NCI-H2029 (cell line): ENCODE measurements around the gene NADK2.
"Not testable (repeated sequence)": the region's sequence is repeated elsewhere in the genome, so short reads cannot be mapped to it uniquely, and the experiment has no call there.

Experiments
- DNase-seq: peaks from one replicate; lab custom pipeline; 2025; lab: John Stamatoyannopoulos, UW

NADK2 gene, protein sequence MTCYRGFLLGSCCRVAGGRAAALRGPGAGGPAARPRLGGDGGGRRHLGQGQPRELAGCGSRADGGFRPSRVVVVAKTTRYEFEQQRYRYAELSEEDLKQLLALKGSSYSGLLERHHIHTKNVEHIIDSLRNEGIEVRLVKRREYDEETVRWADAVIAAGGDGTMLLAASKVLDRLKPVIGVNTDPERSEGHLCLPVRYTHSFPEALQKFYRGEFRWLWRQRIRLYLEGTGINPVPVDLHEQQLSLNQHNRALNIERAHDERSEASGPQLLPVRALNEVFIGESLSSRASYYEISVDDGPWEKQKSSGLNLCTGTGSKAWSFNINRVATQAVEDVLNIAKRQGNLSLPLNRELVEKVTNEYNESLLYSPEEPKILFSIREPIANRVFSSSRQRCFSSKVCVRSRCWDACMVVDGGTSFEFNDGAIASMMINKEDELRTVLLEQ

GRCh38 chr5:36241631-36242533, at the start of gene NADK2:
Gene NADK2 (minus strand): TSS chr5:36241925. CDS start chr5:36241798, 127 bp downstream.
- DNase-seq, result peak; percentile 95

DNA sequence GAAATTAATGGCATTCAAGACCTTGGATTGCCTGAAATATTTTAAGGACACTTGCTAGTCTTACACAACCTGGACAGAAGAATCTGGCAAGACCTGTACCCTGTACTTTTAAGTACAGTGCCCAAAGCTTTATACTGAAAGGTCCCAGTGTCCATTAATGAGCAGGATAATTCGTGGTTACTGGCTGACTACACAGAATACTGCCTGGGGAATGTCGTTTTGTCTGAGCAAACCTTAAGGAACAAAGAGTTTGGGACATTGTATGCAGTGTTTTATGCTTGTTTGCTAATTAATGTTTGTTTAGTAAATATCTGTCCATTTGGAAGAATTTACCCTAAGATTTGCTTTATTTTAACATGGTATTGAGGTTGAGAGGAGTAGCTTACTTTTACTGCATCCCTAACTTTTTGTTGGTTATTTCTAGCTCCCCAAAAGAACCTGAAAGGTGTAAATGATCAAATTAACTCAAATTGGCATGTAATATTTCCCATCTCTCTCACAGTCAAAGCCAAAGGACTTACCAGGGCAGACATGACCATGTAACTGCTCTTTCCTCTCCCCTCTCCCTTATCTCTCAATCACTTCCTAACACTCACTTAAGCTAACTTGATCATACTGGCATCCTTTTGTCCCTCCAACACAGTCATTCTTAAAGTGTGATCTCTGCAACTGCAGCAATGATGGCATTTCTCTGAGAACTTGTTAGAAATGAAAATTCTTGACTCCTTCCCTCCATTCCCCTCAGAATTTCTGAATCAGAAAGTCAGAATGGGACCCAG, 44.3 kb upstream of the NADK2 start:
- DNase-seq, result no peak

DNA sequence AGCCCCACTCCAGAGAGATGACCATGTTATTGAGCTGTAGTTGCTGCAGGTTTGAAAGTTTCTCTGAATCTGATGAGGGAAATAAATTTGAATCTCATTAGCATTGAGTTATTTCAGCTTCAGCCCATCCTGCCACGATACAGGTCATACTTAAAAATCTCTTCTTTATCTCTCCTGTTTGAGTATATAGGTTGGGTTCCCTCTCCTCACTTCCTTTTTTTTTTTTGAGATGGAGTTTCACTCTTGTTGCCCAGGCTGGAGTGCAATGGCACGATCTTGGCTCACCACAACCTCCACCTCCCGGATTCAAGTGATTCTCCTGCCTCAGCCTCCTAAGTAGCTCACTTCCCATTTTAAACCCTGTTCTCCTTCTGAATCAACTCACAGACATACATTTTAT, 42.0 kb upstream of the NADK2 start:
- not testable (repeated sequence) for DNase-seq

DNA sequence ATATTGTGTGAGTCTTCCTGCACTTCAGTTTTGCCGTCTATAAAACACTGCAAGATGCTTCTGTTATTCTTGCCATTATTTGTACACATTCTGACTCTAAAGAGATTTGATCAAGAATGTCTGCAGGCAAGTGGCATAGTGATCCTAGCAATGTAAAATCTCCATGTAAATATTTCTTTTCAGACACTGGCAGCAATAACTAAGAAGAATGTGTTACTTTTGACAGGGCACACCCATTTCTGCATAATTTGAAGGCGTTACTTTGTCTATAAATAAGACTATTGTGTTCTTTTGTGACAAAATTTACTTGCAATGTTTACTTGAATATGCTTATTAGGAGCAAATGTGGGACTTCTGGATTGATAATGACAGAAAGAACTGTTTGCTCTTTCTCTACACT, 39.9 kb upstream of the NADK2 start:
- DNase-seq, result no peak

GRCh38 chr5:36279054-36279698, 37.5 kb upstream of the NADK2 start:
- DNase-seq, result no peak

- DNase-seq, result no peak
These were observed 35.9 kb upstream of the NADK2 start for GRCh38 chr5:36277521-36278176.

DNA sequence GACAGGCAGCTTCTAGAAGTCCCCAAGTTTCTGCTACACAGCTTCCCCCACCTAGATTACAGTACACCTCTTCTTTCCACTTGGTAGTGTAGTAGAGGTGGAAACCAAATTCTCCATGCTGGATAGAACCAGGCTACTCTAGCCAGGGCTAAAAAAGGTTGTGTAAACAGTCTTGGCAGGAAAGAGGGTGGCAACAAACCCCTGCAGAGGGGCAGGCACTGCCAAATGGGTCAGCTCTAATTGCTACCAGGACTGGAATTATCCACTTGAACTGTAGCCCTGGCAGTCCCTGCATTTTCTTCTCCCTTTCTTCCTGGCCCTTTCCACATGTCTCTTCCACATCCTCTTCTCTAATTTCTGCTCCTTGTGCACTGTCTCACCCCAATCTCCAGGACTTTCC, 35.1 kb upstream of the NADK2 start:
- DNase-seq, result peak; percentile 15

GRCh38 chr5:36273809-36274526, 32.2 kb upstream of the NADK2 start:
- no peak for DNase-seq

DNA sequence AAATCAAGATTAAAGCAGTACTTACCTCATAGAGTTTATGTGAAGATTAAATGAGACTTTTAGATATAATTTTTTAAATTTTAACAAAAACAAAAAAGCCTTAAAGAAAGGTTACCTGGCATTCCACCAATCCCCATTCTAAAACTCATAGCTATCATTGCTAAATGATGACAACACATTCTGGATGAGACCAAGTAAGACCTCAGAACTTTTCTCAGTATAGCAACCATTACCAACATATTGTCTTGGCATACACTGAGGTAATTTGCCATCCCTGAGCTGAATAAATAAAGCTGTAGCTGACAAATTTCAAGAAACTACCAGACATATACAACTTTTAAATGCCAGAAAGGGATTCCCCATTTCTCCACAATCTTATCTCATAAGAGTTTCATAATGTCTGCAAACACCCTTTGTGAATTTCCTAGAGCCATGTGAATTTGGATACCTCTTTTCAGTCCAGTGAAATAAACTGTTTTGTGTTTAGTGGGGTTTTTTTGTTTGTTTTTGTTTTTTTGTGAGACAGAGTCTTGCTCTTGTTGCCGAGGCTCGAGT, 30.5 kb upstream of the NADK2 start:
- DNase-seq, result no peak

GRCh38 chr5:36270876-36271575, 29.3 kb upstream of the NADK2 start:
- no peak for DNase-seq

DNA sequence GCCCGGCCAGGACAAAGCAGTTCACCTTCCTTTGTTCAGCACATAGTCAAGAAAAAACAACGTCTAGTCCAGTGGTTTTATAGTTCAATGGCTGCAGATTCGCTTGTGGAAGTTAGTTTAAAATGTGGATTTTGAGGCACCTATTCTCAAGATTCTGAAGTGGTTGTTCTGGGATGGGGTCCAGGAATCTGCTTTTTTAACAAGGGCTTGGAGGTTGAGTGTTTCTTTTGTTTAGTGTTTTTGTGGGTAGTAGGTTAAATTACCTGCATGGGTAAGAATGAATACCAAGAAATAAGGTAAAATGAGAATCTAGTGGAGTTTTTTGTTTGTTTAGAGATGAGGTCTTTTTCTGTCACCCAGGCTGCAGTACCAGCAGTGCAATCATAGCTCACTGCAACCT, 28.4 kb upstream of the NADK2 start:
- DNase-seq, result peak; percentile 12

DNA sequence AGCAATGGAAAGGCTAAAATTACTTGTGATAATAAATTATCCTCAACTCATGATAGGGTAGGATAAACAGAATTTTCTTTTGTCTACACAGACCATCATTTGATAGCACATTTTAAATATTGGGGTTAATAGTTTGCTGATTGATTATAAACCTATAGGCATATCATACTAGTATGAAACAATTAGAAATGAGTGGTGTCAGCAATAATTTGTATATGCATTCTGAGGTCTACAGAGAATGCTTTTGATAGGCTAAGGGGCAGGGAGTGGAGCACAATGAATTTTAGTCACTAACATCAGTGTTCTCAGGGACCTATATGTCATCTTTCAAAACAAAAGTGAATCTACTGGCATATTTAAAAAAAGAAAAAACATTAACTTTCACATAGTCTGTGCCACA, 27.8 kb upstream of the NADK2 start:
- DNase-seq, result no peak

DNA sequence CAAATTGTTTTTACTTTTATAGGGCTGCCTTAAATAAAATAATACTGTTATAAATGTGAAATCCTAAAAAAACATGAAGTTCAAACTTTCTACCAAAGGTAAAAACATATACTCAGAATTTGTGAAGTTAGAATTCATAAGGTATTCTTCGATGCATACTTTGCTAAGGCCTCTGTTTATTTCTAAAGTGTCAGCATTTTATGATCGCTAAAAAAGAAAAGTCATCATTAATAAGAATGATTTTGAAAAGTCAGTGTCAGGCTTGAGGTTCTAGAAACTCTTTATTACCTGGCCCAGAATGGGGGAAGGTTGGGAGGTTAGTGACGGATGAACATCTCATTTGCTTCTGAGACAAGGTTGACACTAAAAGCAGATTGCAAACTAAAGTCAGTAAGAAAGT, 26.2 kb upstream of the NADK2 start:
- DNase-seq, result no peak

DNA sequence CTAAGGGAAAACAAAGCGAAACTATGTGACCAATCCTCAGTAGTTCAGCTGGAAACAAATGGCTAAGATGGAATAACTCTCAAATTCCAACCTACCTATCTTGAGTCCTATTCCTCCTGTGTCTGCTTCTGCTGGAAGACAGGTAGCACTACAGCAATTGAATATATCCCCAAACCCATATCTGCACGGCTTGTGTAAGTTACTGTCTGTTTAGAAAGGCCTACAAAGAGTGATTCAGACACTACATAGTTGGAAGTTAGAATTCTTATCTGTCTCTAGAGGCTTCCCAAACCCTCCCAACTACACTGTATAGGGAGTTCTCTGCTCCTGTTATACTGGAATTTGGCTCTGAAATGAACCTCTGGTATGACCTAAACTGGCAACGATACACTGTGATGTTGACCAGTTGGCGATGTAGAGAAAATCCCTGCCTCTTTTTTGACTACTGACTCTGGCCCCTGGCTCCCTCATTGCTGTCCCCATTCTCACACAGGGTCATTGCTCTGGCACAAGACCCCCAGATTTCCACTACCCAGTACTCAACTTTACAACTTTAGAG, 22.6 kb upstream of the NADK2 start:
- DNase-seq, result no peak

- DNase-seq, result peak; percentile 29
These were observed 19.5 kb upstream of the NADK2 start for GRCh38 chr5:36261186-36261585.

GRCh38 chr5:36253575-36253974, 11.8 kb upstream of the NADK2 start:
- no peak for DNase-seq

DNA sequence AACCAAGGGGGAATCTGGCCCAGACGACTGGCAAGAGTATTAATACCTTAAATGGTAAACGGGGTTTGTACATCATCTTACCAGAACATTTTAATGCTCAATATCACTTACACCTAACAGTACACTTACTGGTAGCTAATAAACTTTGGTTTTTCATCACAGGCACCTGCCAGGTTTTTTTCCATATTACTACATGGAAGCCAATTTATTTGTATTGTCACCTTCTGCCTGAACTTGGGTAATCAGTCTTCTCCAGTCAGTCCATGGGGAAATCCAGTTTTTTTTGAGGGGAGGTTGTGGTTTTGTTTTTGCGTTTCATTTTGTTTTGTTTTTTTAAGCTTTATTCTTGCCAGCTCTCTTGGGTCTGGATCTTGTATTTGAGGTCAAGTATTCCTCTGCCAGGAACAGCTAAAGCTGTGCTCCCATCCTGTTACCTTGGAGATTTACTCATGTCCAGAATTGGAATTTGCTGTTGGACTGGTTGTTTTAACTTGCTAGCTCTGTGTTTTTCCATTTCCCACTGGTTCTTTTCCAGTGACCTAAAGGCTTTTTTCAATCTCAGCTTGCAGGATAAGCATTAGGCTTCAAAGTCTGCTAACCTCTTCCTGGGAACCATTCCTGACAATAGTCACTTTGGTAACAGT, 11.1 kb upstream of the NADK2 start:
- no peak for DNase-seq

- DNase-seq, result no peak
These were observed 9.5 kb upstream of the NADK2 start for GRCh38 chr5:36251218-36251617.

DNA sequence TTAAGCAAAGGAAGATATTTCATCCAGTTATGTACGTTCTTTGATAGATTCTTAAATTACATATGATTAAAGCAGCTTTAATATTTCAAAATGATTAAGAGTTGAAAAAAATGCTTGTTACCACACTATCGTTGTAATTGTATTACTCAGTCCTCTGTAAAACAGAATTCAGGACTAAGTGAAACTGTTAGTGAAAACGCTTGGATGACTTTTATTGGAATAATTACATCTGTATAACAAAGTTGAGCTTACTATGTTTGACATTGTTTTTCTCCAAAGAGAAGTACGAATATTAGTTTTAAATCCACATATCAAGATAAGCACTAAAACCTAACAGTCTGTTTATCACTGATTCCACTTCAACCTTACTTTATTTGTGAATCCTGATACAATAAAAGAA, 8.7 kb upstream of the NADK2 start:
- no peak for DNase-seq
